ENCODE data around the gene NR6A1.

DNA sequence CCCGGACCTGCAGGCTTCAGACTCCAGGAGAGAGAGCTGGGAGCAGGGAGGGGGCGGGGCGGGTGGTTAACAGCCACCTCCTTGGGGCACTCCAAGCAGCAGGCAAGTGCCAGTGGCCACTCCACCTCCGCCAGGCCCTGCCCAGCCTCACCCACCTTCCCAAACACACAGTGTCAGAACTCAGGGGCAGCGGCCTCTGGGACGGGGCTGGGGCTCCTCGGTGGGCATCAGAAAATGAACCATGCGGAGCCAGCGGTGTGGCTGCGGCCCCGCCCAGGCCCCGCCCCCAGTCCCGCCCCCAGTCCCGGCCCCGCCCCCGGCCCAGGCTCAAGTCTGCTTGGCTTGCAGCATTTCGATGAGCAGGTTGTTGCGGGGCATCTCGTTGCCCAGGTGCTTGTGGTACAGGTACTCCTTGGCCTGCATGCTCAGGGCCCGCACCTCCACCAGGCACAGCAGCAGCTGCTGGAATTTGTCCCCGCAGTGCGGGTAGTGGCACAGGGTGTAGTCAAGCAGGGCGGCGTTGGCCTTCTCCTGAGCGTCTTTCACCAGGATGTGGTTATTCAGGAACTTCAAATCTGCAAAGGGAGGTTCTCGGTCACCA lies 288.6 kb downstream of the NR6A1 start:
- TF ChIP-seq, protein P1, sequence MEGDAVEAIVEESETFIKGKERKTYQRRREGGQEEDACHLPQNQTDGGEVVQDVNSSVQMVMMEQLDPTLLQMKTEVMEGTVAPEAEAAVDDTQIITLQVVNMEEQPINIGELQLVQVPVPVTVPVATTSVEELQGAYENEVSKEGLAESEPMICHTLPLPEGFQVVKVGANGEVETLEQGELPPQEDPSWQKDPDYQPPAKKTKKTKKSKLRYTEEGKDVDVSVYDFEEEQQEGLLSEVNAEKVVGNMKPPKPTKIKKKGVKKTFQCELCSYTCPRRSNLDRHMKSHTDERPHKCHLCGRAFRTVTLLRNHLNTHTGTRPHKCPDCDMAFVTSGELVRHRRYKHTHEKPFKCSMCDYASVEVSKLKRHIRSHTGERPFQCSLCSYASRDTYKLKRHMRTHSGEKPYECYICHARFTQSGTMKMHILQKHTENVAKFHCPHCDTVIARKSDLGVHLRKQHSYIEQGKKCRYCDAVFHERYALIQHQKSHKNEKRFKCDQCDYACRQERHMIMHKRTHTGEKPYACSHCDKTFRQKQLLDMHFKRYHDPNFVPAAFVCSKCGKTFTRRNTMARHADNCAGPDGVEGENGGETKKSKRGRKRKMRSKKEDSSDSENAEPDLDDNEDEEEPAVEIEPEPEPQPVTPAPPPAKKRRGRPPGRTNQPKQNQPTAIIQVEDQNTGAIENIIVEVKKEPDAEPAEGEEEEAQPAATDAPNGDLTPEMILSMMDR (conservative IDR thresholded peaks at IDR 0.05; ENCODE audit: low read depth, low read length) = no peak
- TF ChIP-seq EZH2 (IDR thresholded peaks at IDR 0.05; ENCODE audit: low read length, unreplicated experiment) = no peak
